Measurements from ENCODE around the gene PNLIPRP3. TPM values are rescaled to one million over a fixed set of nuclear protein-coding genes. Genes with fewer than 3 reads are reported as not detected.

The PNLIPRP3 gene
- total and polyA plus RNA-seq, 2 donors (not counting 1 experiment from before 2014, with no cell fraction given), result not detected

GRCh38 chr10:116511365-116511764 is 83.7 kb downstream of the PNLIPRP3 start:
- Histone ChIP-seq H3K9ac (ENCODE audit: insufficient read depth, low read length) (no peak overlapping the region), H3K4me2 (ENCODE audit: extremely low read depth, insufficient read depth, low read length) (no peak overlapping the region), H3K36me3 (ENCODE audit: control insufficient read depth, insufficient read depth, low read length) (no peaks in the 10 kb centered on the region), H3K27ac (ENCODE audit: insufficient read depth, low read length) (no peak overlapping the region), H3K79me2 (ENCODE audit: control insufficient read depth, insufficient read depth, low read length) (no peaks in the 10 kb centered on the region), H3K27me3 (ENCODE audit: control insufficient read depth, insufficient read depth, low read length) (no peaks in the 10 kb centered on the region), H2AFZ (ENCODE audit: low read length) (no peak overlapping the region), H3K4me1 (ENCODE audit: control insufficient read depth, extremely low read depth, insufficient read depth, low read length) (no peaks in the 10 kb centered on the region), H4K20me1 (ENCODE audit: control insufficient read depth, extremely low read depth, insufficient read depth, low read length) (no peaks in the 10 kb centered on the region), H3K4me3 (replicated peaks in 1 of 4; ENCODE audit: control extremely low read depth in 1 of 4, insufficient read depth in 1 of 4, low read depth in 3 of 4, low read length in 4 of 4) (no peak overlapping the region), H3K9me3 (ENCODE audit: control insufficient read depth, insufficient read depth, low read depth, low read length) (no peaks in the 10 kb centered on the region)
- no peak for TF ChIP-seq EZH2 (IDR thresholded peaks at IDR 0.05; ENCODE audit: low read length, missing control alignments)
- no peak for DNase-seq (ENCODE audit: low read depth in 2 of 2)

DNA sequence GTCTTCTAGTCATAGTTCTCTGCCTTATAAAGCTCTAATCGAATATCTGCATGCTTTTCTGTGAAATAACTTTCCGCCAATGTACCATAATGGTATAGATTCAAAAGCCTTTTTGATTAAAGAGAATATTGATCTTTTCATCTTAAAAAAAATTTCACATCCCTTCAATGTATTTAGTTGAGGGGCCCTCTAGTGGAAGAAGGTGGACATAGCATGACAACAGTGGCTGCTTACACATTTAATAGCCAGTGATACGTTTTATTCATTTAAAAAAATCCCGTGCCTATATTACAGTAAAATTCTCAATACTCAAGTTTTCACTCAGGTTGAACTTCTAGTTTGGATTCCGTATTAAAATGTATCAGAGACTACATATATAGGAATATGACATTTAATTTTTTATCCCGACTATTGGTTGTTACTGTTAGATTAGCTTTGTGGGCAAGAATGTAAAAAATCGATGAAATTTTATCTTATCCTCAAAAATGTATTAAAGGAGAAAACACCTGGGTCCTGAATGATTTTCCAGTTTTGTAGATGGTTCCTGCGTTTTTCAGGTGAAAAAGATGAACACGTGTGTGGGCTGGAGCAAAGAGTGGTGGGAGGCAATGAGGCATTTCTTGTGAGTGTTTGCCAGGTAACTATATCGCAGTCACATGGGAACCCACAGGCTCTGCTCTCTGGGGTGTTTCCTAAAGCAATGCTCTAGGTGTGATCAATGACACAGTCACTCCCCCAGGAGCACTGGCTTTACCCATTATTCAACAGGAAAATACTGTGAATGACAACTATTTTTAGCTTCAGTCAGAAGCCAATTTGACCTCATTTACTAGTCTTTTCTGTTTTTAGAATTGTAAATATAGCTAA is 94.0 kb downstream of the PNLIPRP3 start:
- no peaks in the 10 kb centered on the region for H3K27me3 ChIP-seq (ENCODE audit: control insufficient read depth, insufficient read depth, low read length)
- no peaks in the 10 kb centered on the region for H3K9me3 ChIP-seq (ENCODE audit: control insufficient read depth, insufficient read depth, low read depth, low read length)
- no peaks in the 10 kb centered on the region for H4K20me1 ChIP-seq (ENCODE audit: control insufficient read depth, extremely low read depth, insufficient read depth, low read length)
- no peaks in the 10 kb centered on the region for H3K79me2 ChIP-seq (ENCODE audit: control insufficient read depth, insufficient read depth, low read length)
- H3K36me3 ChIP-seq (ENCODE audit: control insufficient read depth, insufficient read depth, low read length), result no peaks in the 10 kb centered on the region
- H3K4me3 ChIP-seq (replicated peaks in 1 of 4; ENCODE audit: control extremely low read depth in 1 of 4, insufficient read depth in 1 of 4, low read depth in 3 of 4, low read length in 4 of 4), result no peak overlapping the region
- no peak overlapping the region for H2AFZ ChIP-seq (ENCODE audit: low read length)
- no peak for TF ChIP-seq EZH2 (IDR thresholded peaks at IDR 0.05; ENCODE audit: low read length, missing control alignments)
- TF ChIP-seq, protein P1, sequence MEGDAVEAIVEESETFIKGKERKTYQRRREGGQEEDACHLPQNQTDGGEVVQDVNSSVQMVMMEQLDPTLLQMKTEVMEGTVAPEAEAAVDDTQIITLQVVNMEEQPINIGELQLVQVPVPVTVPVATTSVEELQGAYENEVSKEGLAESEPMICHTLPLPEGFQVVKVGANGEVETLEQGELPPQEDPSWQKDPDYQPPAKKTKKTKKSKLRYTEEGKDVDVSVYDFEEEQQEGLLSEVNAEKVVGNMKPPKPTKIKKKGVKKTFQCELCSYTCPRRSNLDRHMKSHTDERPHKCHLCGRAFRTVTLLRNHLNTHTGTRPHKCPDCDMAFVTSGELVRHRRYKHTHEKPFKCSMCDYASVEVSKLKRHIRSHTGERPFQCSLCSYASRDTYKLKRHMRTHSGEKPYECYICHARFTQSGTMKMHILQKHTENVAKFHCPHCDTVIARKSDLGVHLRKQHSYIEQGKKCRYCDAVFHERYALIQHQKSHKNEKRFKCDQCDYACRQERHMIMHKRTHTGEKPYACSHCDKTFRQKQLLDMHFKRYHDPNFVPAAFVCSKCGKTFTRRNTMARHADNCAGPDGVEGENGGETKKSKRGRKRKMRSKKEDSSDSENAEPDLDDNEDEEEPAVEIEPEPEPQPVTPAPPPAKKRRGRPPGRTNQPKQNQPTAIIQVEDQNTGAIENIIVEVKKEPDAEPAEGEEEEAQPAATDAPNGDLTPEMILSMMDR (conservative IDR thresholded peaks at IDR 0.05 in 1 of 2, IDR thresholded peaks at IDR 0.05 in 1 of 2; ENCODE audit: low read depth in 1 of 2, low read length in 2 of 2), result peak; percentile 77 to 86
- no peaks in the 10 kb centered on the region for H3K4me1 ChIP-seq (ENCODE audit: control insufficient read depth, extremely low read depth, insufficient read depth, low read length)
- no peak overlapping the region for H3K27ac ChIP-seq (ENCODE audit: insufficient read depth, low read length)
- H3K4me2 ChIP-seq (ENCODE audit: extremely low read depth, insufficient read depth, low read length), result no peak overlapping the region
- peak; percentile 27 to 57 for DNase-seq (ENCODE audit: low read depth in 2 of 2)
- H3K9ac ChIP-seq (ENCODE audit: insufficient read depth, low read length), result no peak overlapping the region

GRCh38 chr10:116522803-116523381 is 95.2 kb downstream of the PNLIPRP3 start:
- DNase-seq (ENCODE audit: low read depth in 2 of 2), result no peak
- no peaks in the 10 kb centered on the region for H4K20me1 ChIP-seq (ENCODE audit: control insufficient read depth, extremely low read depth, insufficient read depth, low read length)

More at GRCh38 chr10:116522803-116523381, 95.2 kb downstream of the PNLIPRP3 start:
- H3K9me3 ChIP-seq (ENCODE audit: control insufficient read depth, insufficient read depth, low read depth, low read length), result no peaks in the 10 kb centered on the region
- H3K36me3 ChIP-seq (ENCODE audit: control insufficient read depth, insufficient read depth, low read length), result no peaks in the 10 kb centered on the region
- no peaks in the 10 kb centered on the region for H3K27me3 ChIP-seq (ENCODE audit: control insufficient read depth, insufficient read depth, low read length)
- no peak overlapping the region for H3K9ac ChIP-seq (ENCODE audit: insufficient read depth, low read length)
- H3K4me3 ChIP-seq (replicated peaks in 1 of 4; ENCODE audit: control extremely low read depth in 1 of 4, insufficient read depth in 1 of 4, low read depth in 3 of 4, low read length in 4 of 4), result no peak overlapping the region
- H2AFZ ChIP-seq (ENCODE audit: low read length), result no peak overlapping the region
- no peaks in the 10 kb centered on the region for H3K4me1 ChIP-seq (ENCODE audit: control insufficient read depth, extremely low read depth, insufficient read depth, low read length)
- H3K4me2 ChIP-seq (ENCODE audit: extremely low read depth, insufficient read depth, low read length), result no peak overlapping the region
- no peaks in the 10 kb centered on the region for H3K79me2 ChIP-seq (ENCODE audit: control insufficient read depth, insufficient read depth, low read length)
- TF ChIP-seq EZH2 (IDR thresholded peaks at IDR 0.05; ENCODE audit: low read length, missing control alignments), result no peak
- TF ChIP-seq, protein P1 (conservative IDR thresholded peaks at IDR 0.05 in 1 of 2, IDR thresholded peaks at IDR 0.05 in 1 of 2; ENCODE audit: low read depth in 1 of 2, low read length in 2 of 2), result no peak
- H3K27ac ChIP-seq (ENCODE audit: insufficient read depth, low read length), result no peak overlapping the region

Measured in fibroblast of lung (primary cell).